ENCODE measurements around the gene ZNF423. TPM values are rescaled to one million over a fixed set of nuclear protein-coding genes. Genes with fewer than 3 reads are reported as not detected.

ZNF423 gene
- total and polyA plus RNA-seq, 9 of the 15 experiments (the other 6 are each of a cell fraction or from before 2014, with no cell fraction given) = not detected

GRCh38 chr16:49474741-49475140 is 381.2 kb downstream of the ZNF423 start:
- no peak for DNase-seq (ENCODE audit: extremely low read depth in 1 of 4, low spot score in 3 of 4)
- ChIA-PET CTCF (ENCODE audit: low intra/inter-chr PET ratio) (no interaction called here), POLR2A (no interaction called here)
- Histone ChIP-seq H3K27ac (ENCODE audit: extremely low read depth, low read depth, low read length) (no peak overlapping the region), H2AFZ (ENCODE audit: low read depth, low read length) (no peak overlapping the region), H3K9me3 (replicated peaks; ENCODE audit: control insufficient read depth, insufficient read depth, low read depth, low read length) (no peaks in the 10 kb centered on the region), H3K9me1 (ENCODE audit: control insufficient read depth, insufficient read depth, low read length) (no peaks in the 10 kb centered on the region), H3K4me2 (ENCODE audit: insufficient read depth, low read length) (no peak overlapping the region), H3K79me2 (ENCODE audit: control insufficient read depth, insufficient read depth, low read length) (no peaks in the 10 kb centered on the region), H3K9ac (ENCODE audit: insufficient read depth in 1 of 2, low read depth in 2 of 2, low read length in 2 of 2) (no peak overlapping the region), H3K27me3 (ENCODE audit: control insufficient read depth in 2 of 2, insufficient read depth in 2 of 2, low read length in 2 of 2) (peaks cover 0 to 16% of the 10 kb centered on the region in 2 experiments; a peak in 1 of 5 replicates), H3K4me3 (no peak overlapping the region), H3K36me3 (ENCODE audit: control insufficient read depth, insufficient read depth, low read length) (no peaks in the 10 kb centered on the region), H4K20me1 (replicated peaks; ENCODE audit: control insufficient read depth, insufficient read depth, low read length) (peaks cover 5% of the 10 kb centered on the region; the same call in 1 of the 2 replicates), H3K4me1 (replicated peaks in 1 of 2; ENCODE audit: control insufficient read depth in 2 of 2, insufficient read depth in 2 of 2, low read length in 2 of 2) (no peaks in the 10 kb centered on the region)
- no TSS peak for BruUV-seq (replicated peaks)
- in situ Hi-C loops (cut with MboI) (no loop called here), intact Hi-C loops (cut with micrococcal nuclease) (no loop called here)
- TF ChIP-seq RCOR1 (IDR thresholded peaks at IDR 0.05; ENCODE audit: borderline replicate concordance in 1 of 2, low read depth in 2 of 2, low read length in 2 of 2) (no peak), ZNF609 (CRISPR knock-in tag; IDR thresholded peaks at IDR 0.05; ENCODE audit: borderline replicate concordance) (no peak), CC2D1A (IDR thresholded peaks at IDR 0.05) (no peak), CUX1 (CRISPR knock-in tag; IDR thresholded peaks at IDR 0.05) (no peak), HIVEP1 (CRISPR knock-in tag; IDR thresholded peaks at IDR 0.05) (no peak), SMARCA4 (IDR thresholded peaks at IDR 0.05) (no peak), GATAD2A (IDR thresholded peaks at IDR 0.05) (no peak), DDX20 (tag; IDR thresholded peaks at IDR 0.05; ENCODE audit: low read depth) (no peak), MBD1 (CRISPR knock-in tag; IDR thresholded peaks at IDR 0.05) (no peak), ZNF444 (CRISPR knock-in tag; IDR thresholded peaks at IDR 0.05) (no peak)
- 4% methylated on average over 11 of the region's 11 CpGs for WGBS (ENCODE audit: insufficient coverage, low coverage, missing lambda C conversion rate)
- FAIRE-seq = no peak
- ATAC-seq = no peak
